Stimulated activated CD8-positive, alpha-beta memory T cell treated with anti-CD3 and anti-CD28 coated beads, Interleukin-4, amount 100 ng/mL, for 1 hour (primary cell): ENCODE data around the gene KLHDC4.
"Not testable (repeated sequence)": the region's sequence is repeated elsewhere in the genome, so short reads cannot be mapped to it uniquely, and the experiment has no call there.

Experiments used
- DNase-seq, 2 donors: peaks; one replicate each; pipeline ENCODE4 v3.0.0-alpha.2; 2020; ENCODE audit warnings: low read depth in 2 of 2, low spot score in 1 of 2

Gene KLHDC4

DNA sequence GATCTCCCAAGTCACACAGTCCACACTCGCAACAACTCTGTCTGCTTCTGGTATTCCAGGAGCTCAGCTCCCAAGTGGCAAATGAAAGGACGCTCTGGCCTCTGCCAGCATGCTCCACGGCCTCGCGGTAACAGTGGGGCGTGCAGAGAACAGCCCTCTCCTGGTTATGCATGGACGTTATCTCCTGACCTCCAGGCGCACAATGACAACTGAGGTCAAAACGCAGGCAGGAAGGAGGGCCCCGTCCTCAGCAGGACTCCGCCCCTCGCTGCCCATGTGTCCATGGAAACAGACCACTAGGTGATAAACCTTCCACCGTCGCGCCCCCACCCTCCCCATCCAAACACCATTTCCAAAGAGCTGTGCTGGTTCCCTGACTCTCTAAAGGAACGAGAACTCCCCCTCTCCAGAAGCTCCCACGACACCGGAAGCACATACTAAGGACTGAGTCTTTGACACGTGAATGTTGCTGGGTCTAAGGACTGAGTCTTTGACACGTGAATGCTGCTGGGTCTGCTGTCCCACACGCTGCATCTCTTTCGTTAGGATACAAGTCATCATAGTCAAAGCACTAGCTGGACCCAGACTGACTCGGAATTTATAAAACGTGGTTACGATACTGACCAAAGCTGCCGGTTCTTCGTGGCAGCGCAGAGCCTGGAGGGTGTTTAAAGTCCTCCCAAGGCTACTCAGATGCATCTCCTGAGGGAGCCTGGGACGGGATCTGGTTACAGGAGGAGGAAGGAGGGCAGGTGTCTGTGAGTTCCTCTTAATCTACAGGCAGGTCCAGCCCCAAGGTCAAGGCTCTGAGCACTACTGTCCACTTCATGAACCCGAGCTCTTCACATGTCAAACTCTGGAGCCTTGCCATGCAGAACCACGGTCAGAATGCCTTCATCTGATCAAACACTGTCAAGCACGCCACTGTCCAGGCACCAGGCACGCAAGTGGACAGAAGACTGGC is 43.9 kb downstream of the KLHDC4 start:
- no peak for DNase-seq

DNA sequence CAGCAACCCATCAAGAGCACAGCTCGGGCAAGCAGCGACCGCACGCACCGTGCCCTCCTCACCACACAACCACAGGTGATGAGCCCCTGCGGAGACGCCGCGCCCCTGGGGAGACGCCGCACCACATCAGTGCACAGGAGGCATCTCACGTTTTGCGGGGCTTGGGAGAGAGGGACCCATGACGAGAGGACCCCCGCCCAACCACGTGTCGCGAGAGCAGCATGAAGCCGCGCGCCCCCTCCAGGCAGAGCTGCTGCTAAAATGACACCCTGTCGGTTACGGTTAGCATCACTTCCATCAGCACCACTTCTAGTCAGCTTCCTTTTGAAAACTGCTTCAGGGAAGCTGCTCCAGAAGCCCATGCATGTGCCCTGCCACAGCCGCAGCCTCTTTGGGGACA is 45.3 kb downstream of the KLHDC4 start:
- no peak for DNase-seq

DNA sequence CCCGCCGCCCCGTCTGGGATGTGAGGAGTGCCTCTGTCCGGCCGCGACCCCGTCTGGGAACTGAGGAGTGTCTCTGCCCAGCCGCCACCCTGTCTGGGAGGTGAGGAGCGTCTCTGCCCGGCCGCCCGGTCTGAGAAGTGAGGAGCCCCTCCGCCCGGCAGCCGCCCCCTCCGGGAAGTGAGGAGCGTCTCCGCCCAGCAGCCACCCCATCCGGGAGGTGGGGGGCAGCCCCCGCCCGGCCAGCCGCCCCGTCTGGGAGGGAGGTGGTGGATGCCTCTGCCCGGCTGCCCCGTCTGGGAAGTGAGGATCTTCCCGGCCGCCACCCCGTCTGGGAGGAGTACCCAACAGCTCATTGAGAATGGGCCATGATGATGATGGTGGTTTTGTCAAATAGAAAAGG is 47.0 kb downstream of the KLHDC4 start:
- DNase-seq: not testable (repeated sequence)

DNA sequence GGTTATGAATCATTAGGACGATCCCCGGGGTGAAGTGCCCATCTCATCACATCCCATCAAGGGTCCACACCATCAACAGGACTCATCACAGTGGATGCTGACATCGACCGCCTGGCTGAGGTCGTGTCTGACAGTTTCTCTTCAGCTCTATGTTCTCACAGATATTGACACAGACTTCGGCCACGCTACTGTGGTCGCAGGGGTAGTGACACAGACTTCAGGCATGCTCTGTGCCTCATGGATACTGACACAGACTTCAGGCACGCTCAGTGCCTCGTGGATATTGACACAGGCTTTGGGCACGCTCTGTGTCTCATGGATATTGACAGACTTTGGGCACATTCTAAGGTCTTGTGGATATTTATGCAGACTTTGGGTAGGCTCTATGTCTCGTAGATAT is 50.1 kb downstream of the KLHDC4 start:
- no peak for DNase-seq

DNA sequence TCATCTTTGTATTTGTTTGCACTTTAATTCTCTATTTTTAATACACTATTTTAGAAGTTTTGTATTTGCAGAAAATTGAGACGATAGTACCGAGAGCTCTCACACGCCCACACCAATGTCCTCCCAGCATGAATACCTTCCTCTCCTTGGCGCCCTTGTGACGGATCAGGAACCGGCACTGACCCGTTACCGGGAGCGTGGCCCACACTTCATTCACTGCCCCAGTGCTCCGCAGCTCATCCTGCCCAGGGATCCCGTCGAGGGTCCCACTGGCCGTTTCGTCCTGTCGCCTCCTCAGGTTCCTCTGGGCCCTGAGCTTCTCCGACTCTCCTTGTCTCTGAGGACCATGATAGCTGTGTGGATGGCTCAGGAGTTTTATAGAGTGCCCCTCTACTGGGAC is 50.6 kb downstream of the KLHDC4 start:
- no peak for DNase-seq

DNA sequence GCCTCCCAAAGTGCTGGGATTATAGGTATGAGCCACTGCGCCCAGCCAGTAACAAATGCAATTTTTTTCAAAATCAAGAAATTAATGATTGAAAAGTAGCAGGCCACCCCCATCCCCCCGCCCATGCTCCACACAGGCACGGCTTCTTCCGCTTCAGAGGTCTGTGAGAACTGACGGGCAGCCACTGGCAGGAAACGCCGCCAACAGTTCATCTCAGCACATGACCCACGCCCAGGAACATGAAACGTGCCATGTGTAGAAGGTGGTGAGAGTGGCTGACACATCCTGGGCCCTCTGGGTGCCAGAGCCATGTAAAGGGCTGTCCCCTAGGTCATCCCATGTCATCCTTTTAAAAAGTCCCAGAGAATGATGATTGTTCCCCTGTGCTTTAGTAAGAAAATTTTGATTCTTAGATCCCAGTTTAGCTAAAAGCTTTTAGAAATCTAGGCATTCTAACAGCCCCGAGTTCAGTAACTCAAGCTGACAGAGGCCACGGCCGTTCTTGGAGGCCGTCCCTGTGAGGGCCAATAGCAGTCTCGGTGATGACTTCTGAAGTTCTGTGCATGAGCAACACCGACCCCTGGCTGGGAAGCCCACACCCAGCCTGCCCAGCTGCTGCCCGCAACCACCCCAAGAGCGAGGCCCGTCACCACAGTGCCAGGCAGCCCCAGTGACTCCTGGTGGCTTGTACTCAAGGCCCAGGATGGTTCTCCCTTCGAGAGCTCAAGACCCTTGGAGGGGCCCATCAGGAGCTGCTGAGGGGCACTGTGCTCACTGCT is 52.1 kb downstream of the KLHDC4 start:
- peak; percentile 23 to 40 for DNase-seq

DNA sequence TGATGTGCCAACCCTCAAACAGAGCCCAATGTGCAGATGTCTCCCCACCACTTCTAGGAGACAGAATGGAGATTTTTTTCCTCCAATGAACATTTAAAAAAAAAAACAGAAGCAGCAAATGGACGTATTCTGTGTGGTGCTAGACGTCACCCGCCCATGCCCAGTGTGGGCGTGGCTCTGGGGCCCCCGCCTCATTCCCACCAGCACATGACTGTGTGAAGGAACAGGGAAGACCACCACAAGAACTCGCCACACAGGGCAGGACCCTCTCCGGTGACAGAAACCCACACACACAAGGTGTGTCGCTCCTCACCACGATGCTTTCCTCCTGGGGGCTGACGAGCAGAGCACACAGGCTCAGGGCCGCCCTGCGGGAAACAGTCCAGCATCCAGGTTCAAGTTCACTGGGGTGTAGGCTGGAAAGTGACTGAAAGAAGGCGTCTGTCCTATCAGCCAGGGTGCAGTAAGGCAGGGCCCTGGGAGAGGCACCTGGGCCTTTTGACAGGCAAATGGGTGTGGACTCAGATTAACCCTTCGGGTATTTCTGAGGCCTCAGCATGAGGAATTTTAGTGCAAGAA is 53.5 kb downstream of the KLHDC4 start:
- no peak for DNase-seq

DNA sequence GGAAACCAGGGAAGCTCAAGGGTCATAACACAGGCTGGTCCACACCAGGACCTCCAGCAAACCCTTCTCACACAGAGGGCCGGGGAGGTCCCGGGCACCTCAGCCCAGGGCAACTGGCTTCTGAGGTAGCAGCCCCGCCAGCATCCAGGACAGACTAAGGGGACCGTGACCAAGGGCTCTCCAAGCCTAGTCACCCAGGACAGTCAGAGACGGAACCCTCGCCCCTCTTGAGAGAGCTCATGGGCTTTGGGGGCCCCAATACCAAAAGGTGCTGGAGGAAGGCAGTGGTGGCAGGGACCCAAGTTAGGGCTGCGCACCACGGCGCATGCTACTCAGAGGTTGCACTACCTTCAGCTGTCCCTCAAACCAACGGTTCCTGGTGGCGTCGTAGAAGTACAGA is 54.9 kb downstream of the KLHDC4 start:
- DNase-seq: no peak

DNA sequence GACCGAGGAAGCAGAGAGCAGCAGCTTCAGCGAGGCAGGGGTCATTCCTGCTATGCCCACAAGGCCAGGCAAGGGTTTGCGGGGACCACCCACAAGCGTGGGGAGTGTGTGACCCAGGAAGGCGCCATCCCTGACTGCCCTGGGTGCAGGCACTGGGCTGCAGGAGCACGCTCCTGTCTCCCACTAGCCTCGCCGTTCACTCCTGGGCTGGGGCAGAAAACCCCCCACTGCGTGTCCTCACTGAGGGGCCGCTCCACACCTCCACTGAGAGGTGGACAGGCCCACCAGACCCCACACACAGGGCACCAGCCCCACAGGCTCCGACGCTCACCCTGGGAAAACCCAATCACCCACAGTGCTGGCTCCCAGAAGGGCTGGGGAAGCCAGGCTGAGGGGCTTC is 56.1 kb downstream of the KLHDC4 start:
- no peak for DNase-seq

DNA sequence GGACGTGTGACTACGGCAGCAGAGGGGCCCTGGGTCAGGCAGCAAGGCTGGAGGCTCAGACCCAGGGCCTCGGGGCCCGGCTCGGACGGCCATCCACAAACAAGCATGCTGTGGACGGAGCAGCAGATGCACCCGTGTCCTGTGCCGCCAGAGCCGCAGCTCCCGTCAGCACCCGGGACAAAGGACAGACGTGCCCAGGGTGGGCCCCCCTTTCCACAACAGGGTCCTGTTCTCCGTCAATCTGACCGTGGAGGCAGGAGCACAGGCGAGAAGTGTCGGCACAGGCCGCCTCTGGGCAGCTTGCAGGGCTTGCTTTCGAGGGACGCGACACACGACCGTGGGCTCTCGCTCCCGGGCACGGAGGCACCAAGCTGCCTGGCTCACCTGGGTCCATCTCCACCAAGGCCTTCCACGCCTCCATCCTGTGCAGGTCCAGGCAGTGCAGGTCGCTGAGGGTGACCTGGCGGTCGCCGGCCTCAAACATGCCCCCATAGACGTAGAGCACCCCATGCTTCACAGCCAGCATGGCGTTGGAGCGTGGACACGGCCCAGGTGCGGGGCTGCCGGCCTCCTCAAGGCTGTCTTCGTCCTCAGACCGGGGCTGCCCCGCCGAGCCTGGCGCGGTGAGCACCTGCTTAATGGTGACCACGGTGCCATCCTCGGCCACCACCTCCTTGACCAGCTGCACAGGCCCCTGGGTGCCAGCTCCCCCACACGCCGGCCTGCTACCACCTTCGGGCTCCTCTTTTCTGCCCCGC is 56.7 kb downstream of the KLHDC4 start:
- no peak for DNase-seq

DNA sequence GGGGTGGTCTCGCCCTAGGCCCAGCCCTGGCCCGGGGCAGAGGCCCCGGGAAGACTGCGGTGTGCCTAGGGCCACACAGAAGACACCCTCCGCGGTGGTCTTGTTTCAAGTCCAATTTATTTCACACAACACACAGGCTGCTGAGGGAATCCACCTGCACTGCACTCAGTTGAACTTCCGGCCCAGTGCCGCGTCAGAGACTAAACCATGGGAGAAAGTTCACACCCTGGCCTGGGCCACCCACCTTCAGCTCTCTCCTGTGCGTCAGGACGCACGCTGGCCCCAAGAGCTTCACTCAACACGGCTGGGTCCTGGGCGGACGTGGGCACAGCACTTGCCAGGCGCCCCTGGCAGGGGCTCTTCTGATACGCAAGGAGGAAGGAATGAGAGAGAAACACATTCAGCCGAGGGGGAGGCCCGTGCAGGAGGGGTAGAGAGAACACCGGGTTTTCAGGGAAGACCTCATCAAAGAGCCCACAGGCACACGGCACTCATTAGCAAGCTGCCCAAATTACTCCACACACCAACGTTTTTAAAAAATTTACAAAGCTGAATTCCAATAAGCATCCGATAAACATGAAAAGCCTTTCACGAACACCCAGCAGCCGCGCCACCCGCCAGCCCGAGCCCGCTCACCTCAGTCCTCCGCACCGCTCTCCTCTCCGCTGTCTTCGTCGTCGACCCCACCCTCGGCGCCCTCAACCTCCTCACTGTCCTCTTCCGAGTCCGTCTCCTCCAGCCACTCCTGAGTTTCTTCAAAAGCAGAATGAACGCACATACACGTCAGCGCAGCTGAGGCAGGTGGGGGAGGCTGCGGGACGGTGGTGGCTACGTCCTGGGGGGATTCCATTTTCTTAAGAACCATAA is 57.8 kb downstream of the KLHDC4 start:
- no peak for DNase-seq

DNA sequence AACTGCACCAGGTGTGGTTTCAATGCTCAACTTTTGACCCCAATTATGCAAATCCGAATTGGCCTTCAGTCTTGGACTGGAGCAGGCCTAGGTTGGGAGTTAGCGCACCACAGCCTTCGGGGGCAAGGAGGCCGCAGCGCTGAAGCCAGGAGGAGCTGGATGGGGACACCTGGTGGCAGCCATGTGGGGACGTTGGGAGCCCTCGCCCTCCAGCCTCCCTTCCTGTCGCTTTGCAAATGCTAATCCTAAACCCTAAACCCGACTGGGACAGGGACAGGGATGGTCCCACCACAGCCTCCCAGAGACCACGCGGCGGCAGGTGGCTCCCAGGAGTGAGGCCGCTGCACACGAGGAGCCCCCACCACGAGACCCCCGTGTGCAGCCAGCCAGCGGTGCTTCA is 58.7 kb downstream of the KLHDC4 start:
- no peak for DNase-seq

DNA sequence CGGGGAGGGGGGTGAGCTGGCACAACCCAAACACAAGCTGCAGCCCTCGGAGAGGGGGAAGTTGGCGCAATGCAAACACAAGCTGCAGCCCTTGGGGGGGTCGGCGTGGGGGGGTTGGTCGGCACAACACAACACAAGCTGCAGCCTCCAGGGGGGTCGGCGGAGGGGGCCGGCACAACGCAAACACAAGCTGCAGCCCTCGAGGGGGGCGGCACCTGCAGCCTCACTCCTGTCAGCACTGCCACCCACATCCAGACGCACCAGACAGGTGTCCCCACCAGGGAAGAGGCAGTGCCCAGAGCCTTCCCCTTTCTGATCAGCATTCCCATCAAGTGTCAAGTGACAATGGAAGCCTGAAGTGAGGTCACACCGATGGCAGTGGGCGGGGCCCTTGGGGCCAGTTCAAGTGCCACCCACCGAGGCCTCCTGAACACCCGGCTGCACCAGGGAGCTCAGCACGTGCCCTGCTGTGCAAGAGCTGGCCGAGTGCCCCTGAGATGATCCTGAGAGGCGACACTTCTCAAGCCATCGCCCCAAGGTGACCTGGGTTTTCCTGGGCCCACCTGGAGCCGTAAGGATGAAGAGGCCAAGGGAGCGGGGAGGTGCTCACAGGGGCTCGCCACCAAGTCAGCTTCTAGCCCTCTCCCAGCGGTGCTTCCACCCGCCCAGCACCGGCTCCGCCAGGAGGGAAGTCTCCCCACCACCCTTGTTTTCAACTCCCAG is 59.3 kb downstream of the KLHDC4 start:
- no peak for DNase-seq

DNA sequence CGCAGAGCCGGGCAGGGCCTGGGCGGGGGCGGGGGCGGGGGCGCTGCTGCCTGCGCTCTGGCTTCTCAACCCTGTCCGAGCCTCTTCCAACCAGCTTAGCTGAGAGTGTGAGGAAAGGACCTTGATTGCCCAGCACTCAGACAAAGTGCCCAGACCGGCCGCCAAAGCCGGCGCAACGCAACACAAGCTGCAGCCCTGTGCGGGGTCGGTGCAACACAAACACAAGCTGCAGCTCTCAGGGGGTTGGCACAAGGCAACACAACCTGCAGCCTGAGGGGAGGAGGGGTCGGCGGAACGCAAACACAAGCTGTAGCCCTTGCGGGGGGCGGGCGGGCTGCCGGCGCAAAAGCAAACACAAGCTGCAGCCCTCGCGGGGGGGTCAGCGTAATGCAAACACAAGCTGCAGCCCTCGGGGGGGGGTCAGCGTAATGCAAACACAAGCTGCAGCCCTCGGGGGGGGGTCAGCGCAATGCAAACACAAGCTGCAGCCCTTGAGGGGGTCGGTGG is 60.0 kb downstream of the KLHDC4 start:
- no peak for DNase-seq

DNA sequence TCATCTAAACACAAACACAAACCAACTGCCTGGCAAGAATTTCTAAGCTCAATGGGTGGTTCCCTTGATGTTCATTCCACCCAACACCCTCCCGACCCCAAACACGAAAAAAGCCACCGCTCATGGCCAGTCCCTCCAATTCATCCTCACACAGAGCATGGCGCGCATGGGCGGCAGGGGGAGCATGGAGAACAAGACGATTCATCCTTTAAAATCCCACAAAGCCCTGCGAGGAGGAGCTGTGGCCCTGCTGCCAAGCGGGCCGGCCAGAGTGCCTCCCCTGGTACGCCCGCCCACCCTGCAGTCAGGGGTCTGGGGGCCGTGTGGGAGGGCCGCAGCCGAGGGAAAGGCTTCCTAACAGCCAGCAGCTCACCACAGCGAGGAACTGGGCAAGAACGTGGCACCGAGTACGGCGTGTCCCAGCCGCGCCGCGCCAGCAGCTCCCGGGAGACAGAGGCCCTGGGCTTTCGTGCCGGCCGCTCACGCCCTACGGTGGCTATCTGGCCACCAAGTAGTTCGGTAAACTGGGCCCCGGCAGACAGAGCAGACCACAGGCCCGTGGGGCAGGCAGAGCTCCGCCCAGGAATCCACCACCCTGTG is 60.9 kb downstream of the KLHDC4 start:
- no peak for DNase-seq

DNA sequence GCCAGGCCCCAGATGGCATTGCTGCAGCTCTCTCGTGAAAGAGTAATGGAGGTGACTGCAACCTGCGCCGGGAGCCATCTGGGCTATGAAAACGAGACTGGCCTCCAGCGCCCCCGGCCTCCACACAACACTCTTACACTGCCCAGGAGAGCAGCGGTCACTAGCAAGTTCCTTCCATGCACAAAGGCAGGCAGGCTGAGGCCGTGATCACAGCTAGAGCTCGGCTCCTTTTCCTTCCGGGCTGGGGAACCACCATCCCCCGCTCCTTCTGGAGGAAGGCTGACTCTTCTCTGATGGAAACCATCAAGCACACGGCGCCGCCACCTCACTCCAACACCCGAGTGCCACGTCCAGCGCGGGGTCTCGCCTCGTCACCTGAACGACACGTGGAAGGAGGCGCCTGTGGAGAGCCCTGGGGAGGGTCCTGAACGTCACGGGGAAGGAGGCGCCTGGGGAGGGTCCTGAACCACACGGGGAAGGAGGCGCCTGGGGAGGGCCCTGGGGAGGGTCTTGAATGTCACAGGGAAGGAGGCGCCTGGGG is 61.9 kb downstream of the KLHDC4 start:
- no peak for DNase-seq

DNA sequence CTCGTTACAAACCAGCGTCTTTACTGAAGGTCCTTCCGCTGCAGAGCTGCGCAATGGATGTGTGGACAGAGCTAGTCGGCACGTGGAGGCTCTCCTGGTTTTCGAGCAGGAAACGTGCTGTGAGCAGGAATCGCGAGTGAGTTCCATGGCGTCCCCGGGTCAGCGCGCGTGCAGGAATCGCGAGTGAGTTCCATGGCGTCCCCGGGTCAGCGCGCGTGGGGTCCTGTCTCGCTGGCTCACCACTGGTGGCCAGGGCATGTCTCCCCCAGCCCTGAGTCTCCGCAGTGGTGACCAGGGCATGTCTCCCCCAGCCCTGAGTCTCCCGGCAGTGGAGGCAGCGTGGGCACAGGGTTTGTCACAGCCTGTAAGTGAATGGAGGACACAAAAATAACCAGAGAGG is 62.7 kb downstream of the KLHDC4 start:
- DNase-seq: no peak

DNA sequence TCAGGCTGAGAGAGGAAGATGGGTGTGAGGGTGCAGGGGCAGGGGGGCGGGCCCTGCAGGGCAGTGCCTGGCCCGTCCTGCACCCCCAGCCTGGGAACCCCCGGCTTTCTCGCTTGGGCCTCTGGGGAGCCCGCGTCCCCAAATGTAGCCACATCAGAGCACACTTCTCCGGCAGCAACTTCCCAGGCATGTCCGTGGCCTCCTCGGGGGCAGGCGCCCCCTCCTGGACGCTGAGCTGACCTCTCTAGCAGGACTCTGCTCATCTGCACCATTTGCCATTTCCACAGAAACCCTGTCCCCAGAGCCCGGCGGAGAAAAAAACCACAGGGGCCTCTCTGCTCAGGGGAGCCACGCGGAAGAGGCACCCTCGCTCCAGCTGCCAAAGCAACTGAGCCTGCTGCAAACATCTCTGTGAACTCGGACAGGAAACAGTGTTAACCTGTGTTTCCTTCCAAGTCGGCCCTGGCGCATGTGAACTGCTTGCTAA is 63.4 kb downstream of the KLHDC4 start:
- DNase-seq: peak in 1 of 2 donors; percentile 9
